K562 (cell line): Measurements from ENCODE around the gene BBS1. TPM values are rescaled to one million over a fixed set of nuclear protein-coding genes. Genes with fewer than 3 reads are reported as not detected.

Experiments used
- BCOR ChIP-seq: fragments of 450-650 bp; IDR thresholded peaks from 2 replicates; pipeline ENCODE4 v1.6.1; 2016
- ILF3 ChIP-seq: fragments of 450-650 bp; IDR thresholded peaks from 2 replicates; pipeline ENCODE4 v1.6.1; 2018; ENCODE audit warnings: antibody characterized with exemption, mild to moderate bottlenecking, moderate library complexity, borderline replicate concordance
- IRF1 ChIP-seq: sonication (generic); formaldehyde crosslinking; IDR thresholded peaks from 2 replicates; pipeline ENCODE4 v1.8.0; 2022; ENCODE audit warnings: missing genetic modification reagents, mild to moderate bottlenecking, borderline replicate concordance
- IRF2 ChIP-seq: sonication (generic); formaldehyde crosslinking; IDR thresholded peaks from 2 replicates; pipeline ENCODE4 v1.8.1; 2022; ENCODE audit warnings: mild to moderate bottlenecking, missing genetic modification reagents
- KLF1 ChIP-seq: fragments of 450-650 bp; IDR thresholded peaks from 2 replicates; pipeline ENCODE4 v1.6.1; 2016; ENCODE audit warnings: missing genetic modification characterization, missing compliant biosample characterization
- MXI1 ChIP-seq: IDR thresholded peaks from 2 replicates; pipeline ENCODE4 v1.6.1; 2011; ENCODE audit warnings: low read depth, mild to moderate bottlenecking, improper control_type of control experiment, low read length
- NR2C2 ChIP-seq, 2 experiments: fragments of 200-800 bp in 1 of 2; sonication (Bioruptor generic) in 1 of 2; sonication (generic) in 1 of 2; formaldehyde crosslinking in 1 of 2; IDR thresholded peaks; 2 replicates each; pipeline versions ENCODE4 v1.6.1 to v1.8.0; 2016 to 2022; ENCODE audit warnings: mild to moderate bottlenecking in 1 of 2, missing compliant biosample characterization in 1 of 2, missing genetic modification characterization in 1 of 2, missing genetic modification reagents in 1 of 2
- POLR2H ChIP-seq: IDR thresholded peaks from 2 replicates; pipeline ENCODE4 v1.6.1; 2016; ENCODE audit warnings: missing genetic modification characterization, low read depth, mild to moderate bottlenecking, control low read depth, missing compliant biosample characterization, moderate library complexity
- SAFB2 ChIP-seq: fragments of 200-400 bp; formaldehyde crosslinking; IDR thresholded peaks from 2 replicates; pipeline ENCODE4 v1.6.1; 2018; ENCODE audit warnings: borderline replicate concordance, low read length, low read depth, moderate library complexity; ENCODE audit not compliant: severe bottlenecking
- TGIF2 ChIP-seq: sonication (generic); formaldehyde crosslinking; IDR thresholded peaks from 2 replicates; pipeline ENCODE4 v1.8.1; 2022; ENCODE audit warnings: mild to moderate bottlenecking, missing genetic modification reagents, moderate library complexity
- U2AF1 ChIP-seq: fragments of 200-400 bp; formaldehyde crosslinking; optimal IDR thresholded peaks from 2 replicates; pipeline ENCODE3; 2017; ENCODE audit warnings: mild to moderate bottlenecking, low read depth, low read length, moderate library complexity
- ZBTB17 ChIP-seq: fragments of 450-650 bp; formaldehyde crosslinking; IDR thresholded peaks from 2 replicates; pipeline ENCODE4 v1.4.0; 2020; ENCODE audit warnings: mild to moderate bottlenecking
- ZNF263 ChIP-seq: sonication (generic); formaldehyde crosslinking; IDR thresholded peaks from 2 replicates; pipeline ENCODE4 v1.8.0; 2022; ENCODE audit warnings: mild to moderate bottlenecking, missing genetic modification reagents, borderline replicate concordance
- ZNF277 ChIP-seq: fragments of 250-450 bp; sonication (Bioruptor Pico); IDR thresholded peaks from 2 replicates; pipeline ENCODE4 v1.8.0; 2022; ENCODE audit warnings: inconsistent platforms, mild to moderate bottlenecking, moderate library complexity, borderline replicate concordance
- ZNF280B ChIP-seq: fragments of 250-450 bp; sonication (Bioruptor Pico); IDR thresholded peaks from 2 replicates; pipeline ENCODE4 v1.5.1; 2021; ENCODE audit warnings: mild to moderate bottlenecking
- ZNF282 ChIP-seq: sonication (generic); formaldehyde crosslinking; IDR thresholded peaks from 2 replicates; pipeline ENCODE4 v1.8.1; 2023; ENCODE audit warnings: missing genetic modification reagents
- ZNF561 ChIP-seq: fragments of 450-650 bp; formaldehyde crosslinking; conservative IDR thresholded peaks from 2 replicates; pipeline ENCODE4 v1.4.0; 2020; ENCODE audit warnings: mild to moderate bottlenecking, moderate library complexity
- ZNF668 ChIP-seq: fragments of 250-450 bp; sonication (Bioruptor Pico); IDR thresholded peaks from 2 replicates; pipeline ENCODE4 v1.8.0; 2022; ENCODE audit warnings: mild to moderate bottlenecking, inconsistent platforms
- ZZZ3 ChIP-seq: fragments of 450-650 bp; IDR thresholded peaks from 2 replicates; pipeline ENCODE4 v1.6.1; 2016; ENCODE audit warnings: antibody characterized with exemption, mild to moderate bottlenecking, moderate library complexity
- polyA plus RNA-seq, 8 experiments: library from polyadenylated mRNA; depleted of rRNA in 4 of 8; stranded (reverse) in 5 of 8; unstranded in 3 of 8; fragments of >200 nt; fragmentation: Nextera tagmentation in 2 of 8; fragmentation: Illumina TruSeq in 1 of 8; extraction: Ambion mirVana in 2 of 8; extraction: Trizol in 1 of 8; gene quantifications; 2 replicates each; pipeline versions ENCODE4 v1.2.1 to v1.2.3, GENCODE V29; 2011 to 2014; ENCODE audit warnings: inconsistent platforms in 1 of 8, missing spikeins in 1 of 8
- total RNA-seq, 7 experiments: library from RNA; depleted of rRNA in 6 of 7; stranded (reverse); fragments of >200 nt in 6 of 7; fragmentation: Illumina TruSeq in 2 of 7; extraction: Trizol in 2 of 7; gene quantifications; 2 replicates each; pipeline versions ENCODE4 v1.2.1 to v1.2.3, GENCODE V29; 2011 to 2021; ENCODE audit warnings: low replicate concordance in 1 of 7
- TF ChIP-seq, protein P1 (sequence below): fragments of 200-400 bp; formaldehyde crosslinking; IDR thresholded peaks from 2 replicates; pipeline ENCODE4 v1.6.1; 2017; ENCODE audit warnings: mild to moderate bottlenecking, low read depth, low read length, moderate library complexity

BBS1 gene
- total and polyA plus RNA-seq, 9 of the 15 experiments (the other 6 are each of a cell fraction or from before 2014, with no cell fraction given), result 9.0 to 19.8 (median 12.1) TPM

DNA sequence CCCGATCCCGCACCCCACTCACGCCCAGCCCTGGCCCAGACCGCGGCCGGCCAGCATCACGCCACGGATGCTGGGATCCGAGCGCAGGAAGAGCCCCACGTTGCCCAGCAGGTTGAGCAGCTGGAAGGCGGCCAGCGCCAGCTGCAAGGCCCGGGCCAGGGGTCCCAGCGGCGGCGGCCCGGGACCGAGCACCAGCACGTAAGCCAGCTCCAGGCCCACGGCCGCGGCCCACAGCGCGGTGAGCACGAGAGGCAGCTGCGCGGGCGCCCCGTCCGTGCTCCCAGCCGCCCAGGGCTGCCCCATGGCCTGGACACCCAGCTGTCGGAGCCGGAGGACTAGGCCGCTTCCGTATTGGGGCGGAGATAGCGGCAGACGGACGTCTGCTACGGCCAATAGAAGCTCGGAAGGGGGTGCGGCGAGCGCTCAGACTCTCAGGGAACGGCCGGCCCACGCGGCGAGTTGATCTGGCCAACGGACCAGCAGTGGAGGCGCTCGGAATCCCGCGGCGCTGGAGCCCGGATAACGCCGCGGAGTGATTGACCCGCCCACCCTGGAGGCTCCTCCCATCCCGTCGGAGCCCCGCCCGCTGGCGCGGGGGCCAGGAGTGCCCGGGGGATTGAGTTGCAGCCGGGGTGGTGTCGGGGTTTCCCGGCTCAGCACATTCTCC lies 35.4 kb downstream of the BBS1 start, which contains the start of gene ZDHHC24 (continued):
- TF ChIP-seq ZNF280B (CRISPR knock-in tag) (no peak), ZZZ3 (no peak), POLR2H (tag) (no peak), BCOR (no peak), IRF2 (no peak), U2AF1 (peak; percentile 49), KLF1 (tag) (no peak), ILF3 (no peak), NR2C2 (CRISPR knock-in tag; IDR thresholded peaks at IDR 0.05) (no peak), NR2C2 (tag; IDR thresholded peaks at IDR 0.05) (no peak), ZNF277 (CRISPR knock-in tag) (no peak), SAFB2 (no peak), ZNF282 (CRISPR knock-in tag) (peak; percentile 93; the same call in 1 of the 2 replicates), IRF1 (CRISPR knock-in tag) (no peak), ZNF668 (no peak), MXI1 (peak; percentile 69), ZNF263 (peak; percentile 80), ZBTB17 (CRISPR knock-in tag) (no peak), TGIF2 (CRISPR knock-in tag) (no peak), ZNF561 (CRISPR knock-in tag) (no peak)
- TF ChIP-seq, protein P1, sequence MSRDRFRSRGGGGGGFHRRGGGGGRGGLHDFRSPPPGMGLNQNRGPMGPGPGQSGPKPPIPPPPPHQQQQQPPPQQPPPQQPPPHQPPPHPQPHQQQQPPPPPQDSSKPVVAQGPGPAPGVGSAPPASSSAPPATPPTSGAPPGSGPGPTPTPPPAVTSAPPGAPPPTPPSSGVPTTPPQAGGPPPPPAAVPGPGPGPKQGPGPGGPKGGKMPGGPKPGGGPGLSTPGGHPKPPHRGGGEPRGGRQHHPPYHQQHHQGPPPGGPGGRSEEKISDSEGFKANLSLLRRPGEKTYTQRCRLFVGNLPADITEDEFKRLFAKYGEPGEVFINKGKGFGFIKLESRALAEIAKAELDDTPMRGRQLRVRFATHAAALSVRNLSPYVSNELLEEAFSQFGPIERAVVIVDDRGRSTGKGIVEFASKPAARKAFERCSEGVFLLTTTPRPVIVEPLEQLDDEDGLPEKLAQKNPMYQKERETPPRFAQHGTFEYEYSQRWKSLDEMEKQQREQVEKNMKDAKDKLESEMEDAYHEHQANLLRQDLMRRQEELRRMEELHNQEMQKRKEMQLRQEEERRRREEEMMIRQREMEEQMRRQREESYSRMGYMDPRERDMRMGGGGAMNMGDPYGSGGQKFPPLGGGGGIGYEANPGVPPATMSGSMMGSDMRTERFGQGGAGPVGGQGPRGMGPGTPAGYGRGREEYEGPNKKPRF, result no peak
